Spleen (tissue), 11 donors: ENCODE measurements around the gene NUDT5. TPM values are rescaled to one million over a fixed set of nuclear protein-coding genes. Genes with fewer than 3 reads are reported as not detected.
A peak's percentile ranks its signal among the peaks of the same experiment; 100 is the strongest.

Experiments
- DNase-seq: peaks from one replicate; pipeline ENCODE4 v3.0.0-alpha.2; 2020
- H3K27ac ChIP-seq, 8 donors: fragments of 200-600 bp; sonication (generic) in 7 of 8; 1 replicate in 4 of 8; 2 replicates in 4 of 8; pipeline versions ENCODE4 v1.5.0 to v1.8.0; 2016 to 2021; ENCODE audit warnings: inconsistent platforms in 4 of 8, mild to moderate bottlenecking in 4 of 8, moderate library complexity in 1 of 8
- H3K27me3 ChIP-seq, 7 donors: fragments of 200-600 bp; sonication (generic) in 6 of 7; replicated peaks in 1 of 7; 1 replicate in 4 of 7; 2 replicates in 3 of 7; pipeline versions ENCODE4 v1.5.0 to v1.8.0; 2016 to 2021; ENCODE audit warnings: inconsistent platforms in 3 of 7, mild to moderate bottlenecking in 1 of 7
- H3K36me3 ChIP-seq, 6 donors: fragments of 200-600 bp; sonication (generic) in 5 of 6; 1 replicate in 4 of 6; 2 replicates in 2 of 6; pipeline versions ENCODE4 v1.5.0 to v1.8.0; 2016 to 2021; ENCODE audit warnings: inconsistent platforms in 2 of 6
- H3K4me1 ChIP-seq, 6 donors: fragments of 200-600 bp; sonication (generic) in 5 of 6; 1 replicate in 3 of 6; 2 replicates in 3 of 6; pipeline versions ENCODE4 v1.5.0 to v1.8.0; 2016 to 2021; ENCODE audit warnings: inconsistent platforms in 3 of 6
- H3K4me3 ChIP-seq, 8 donors: fragments of 200-600 bp; sonication (generic) in 7 of 8; 1 replicate in 4 of 8; 2 replicates in 4 of 8; pipeline versions ENCODE4 v1.5.0 to v1.8.0; 2016 to 2021; ENCODE audit warnings: inconsistent platforms in 4 of 8, mild to moderate bottlenecking in 4 of 8, moderate library complexity in 2 of 8
- H3K9me3 ChIP-seq, 8 donors: fragments of 200-600 bp; sonication (generic) in 7 of 8; 1 replicate in 4 of 8; 2 replicates in 4 of 8; pipeline versions ENCODE4 v1.5.0 to v1.8.0; 2016 to 2021; ENCODE audit warnings: inconsistent platforms in 4 of 8
- POLR2A ChIP-seq, 3 donors: fragments of 450-650 bp; IDR thresholded peaks; one replicate each; pipeline ENCODE4 v1.5.1; 2017; ENCODE audit warnings: antibody characterized with exemption in 3 of 3, mild to moderate bottlenecking in 1 of 3
- POLR2AphosphoS5 ChIP-seq, 3 donors: sonication (generic); formaldehyde crosslinking; IDR thresholded peaks; one replicate each; pipeline ENCODE4 v1.5.1; 2017; ENCODE audit warnings: antibody characterized with exemption in 3 of 3
- WGBS, 5 donors: extraction: QIAGEN DNeasy Blood & Tissue Kit in 3 of 5; methylation state at CpG; one replicate each; pipeline versions ENCODE4 v1.1.5 to v1.1.7; 2013 to 2018; 5-methylcytosine and 5-hydroxymethylcytosine counted together
- intact Hi-C: fragments of 100-400 bp; cut with DNase I; formaldehyde crosslinking; loops from one replicate; pipeline ENCODE4 v1.15.0; 2023; ENCODE audit warnings: low total_unique reads
- microRNA-seq, 3 donors: library from miRNA; unstranded; fragments of <30 nt; microRNA quantifications; one replicate each; pipeline versions ENCODE4 to v1.1.0, GENCODE V29; 2019 to 2020
- polyA plus RNA-seq, 3 donors: library from polyadenylated mRNA; stranded (reverse); fragments of 200-250 nt; gene quantifications; one replicate each; pipeline ENCODE4 v1.2.1, GENCODE V29; 2013
- small RNA-seq, 4 donors: library from RNA; depleted of rRNA; stranded (forward); fragments of <200 nt; gene quantifications; one replicate each; pipeline ENCODE3, GENCODE V24; 2016
- total RNA-seq, 7 donors: library from RNA; depleted of rRNA in 3 of 7; stranded (reverse); fragments of >200 nt in 3 of 7; fragmentation: NEBNext Ultra II Directional in 4 of 7; extraction: Animal tissue kit (Norgen Biotek cat#: 25700) in 4 of 7; gene quantifications; one replicate each; pipeline versions ENCODE4 v1.1.0 to v1.2.1, GENCODE V29; 2016 to 2021
- TF ChIP-seq, protein P1 (sequence below), 11 experiments: fragments of 200-600 bp in 7 of 11; fragments of 450-650 bp in 4 of 11; sonication (generic) in 4 of 11; IDR thresholded peaks in 8 of 11; conservative IDR thresholded peaks in 3 of 11; 1 replicate in 7 of 11; 2 replicates in 4 of 11; pipeline versions ENCODE4 v1.4.0 to v1.8.0; 2016 to 2021; ENCODE audit warnings: antibody characterized with exemption in 11 of 11, inconsistent platforms in 4 of 11, mild to moderate bottlenecking in 1 of 11
- donor health status: healthy with polysubstance abuse.
- donor health status: DM: no; HTN: no; CAD: no; lungs with moderate emphysema.
- donor health status: DM: no; HTN: no; CAD: no.
- donor health status: Bipolar disorder and iron deficiency.
- donor health status: healthy.
- donor health status: DM: no; HTN: no; CAD: no.
- donor health status: DM: yes; HTN: yes; CAD: no.

The NUDT5 gene
- total and polyA plus RNA-seq, 10 donors: 32.5 to 63.4 (median 41.4) TPM

DNA sequence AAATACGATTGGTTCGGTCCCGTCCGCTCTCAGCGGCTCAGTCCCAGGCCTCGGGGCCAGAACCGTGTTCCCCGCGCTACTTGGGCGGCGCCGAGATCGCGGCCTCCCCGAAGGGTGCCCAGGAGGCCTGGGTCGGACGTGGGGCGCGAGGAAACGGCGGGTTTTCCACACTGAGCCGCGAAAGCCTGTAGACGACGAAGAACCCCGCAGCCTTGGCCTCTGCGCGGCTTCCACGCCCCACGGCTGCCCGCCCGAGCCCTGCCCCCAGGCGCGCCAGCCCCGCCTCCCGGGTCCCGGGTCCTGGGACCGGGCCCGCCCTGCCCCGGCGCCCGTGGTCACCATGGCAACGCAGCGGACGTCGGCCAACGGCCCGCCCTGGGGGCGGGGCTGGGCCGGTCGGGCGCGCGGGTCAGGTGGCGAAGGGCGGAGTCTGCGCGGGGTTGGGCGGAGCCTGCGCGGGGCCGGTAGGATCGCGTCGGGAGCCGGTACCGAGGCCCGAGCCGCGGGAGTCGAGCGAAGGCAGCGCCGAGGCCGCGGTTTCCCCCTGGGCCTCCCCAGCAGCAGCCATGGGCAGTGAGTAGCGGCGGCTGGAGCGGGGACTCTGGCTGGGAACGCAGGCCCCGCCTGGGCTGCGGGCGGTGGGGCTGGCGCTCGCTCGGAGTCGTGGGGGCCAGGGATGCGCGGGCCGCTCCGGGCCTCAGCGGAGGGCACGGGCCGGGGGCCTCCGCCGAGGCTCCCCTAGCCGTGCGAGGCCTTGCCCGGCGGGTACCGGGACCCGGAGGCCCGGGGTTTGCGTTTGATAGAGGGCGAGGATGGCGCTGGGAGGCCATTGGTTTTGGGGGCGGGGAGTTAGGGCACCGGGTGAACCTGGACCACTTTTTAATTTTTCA lies 66.2 kb downstream of the NUDT5 start, which contains the start of gene SEC61A2:
TSS of gene SEC61A2 (plus strand) at position 456 of the 890 bp plus-strand sequence. CDS start at position 567, 111 bp downstream.
- Histone ChIP-seq H3K4me1 (peaks cover 3 to 30% (median 16%) of the 10 kb centered on the region in 6 donors), H3K36me3 (peaks cover 0 to 28% (median 0%) of the 10 kb centered on the region in 6 donors), H3K27ac (peak within 1 kb of the TSS; percentile 88 to 98 (median 94)), H3K4me3 (peak within 1 kb of the TSS; percentile 91 to 100 (median 99)), H3K9me3 (no peaks in the 10 kb centered on the region), H3K27me3 (no peaks in the 10 kb centered on the region)
- TF ChIP-seq, protein P1, sequence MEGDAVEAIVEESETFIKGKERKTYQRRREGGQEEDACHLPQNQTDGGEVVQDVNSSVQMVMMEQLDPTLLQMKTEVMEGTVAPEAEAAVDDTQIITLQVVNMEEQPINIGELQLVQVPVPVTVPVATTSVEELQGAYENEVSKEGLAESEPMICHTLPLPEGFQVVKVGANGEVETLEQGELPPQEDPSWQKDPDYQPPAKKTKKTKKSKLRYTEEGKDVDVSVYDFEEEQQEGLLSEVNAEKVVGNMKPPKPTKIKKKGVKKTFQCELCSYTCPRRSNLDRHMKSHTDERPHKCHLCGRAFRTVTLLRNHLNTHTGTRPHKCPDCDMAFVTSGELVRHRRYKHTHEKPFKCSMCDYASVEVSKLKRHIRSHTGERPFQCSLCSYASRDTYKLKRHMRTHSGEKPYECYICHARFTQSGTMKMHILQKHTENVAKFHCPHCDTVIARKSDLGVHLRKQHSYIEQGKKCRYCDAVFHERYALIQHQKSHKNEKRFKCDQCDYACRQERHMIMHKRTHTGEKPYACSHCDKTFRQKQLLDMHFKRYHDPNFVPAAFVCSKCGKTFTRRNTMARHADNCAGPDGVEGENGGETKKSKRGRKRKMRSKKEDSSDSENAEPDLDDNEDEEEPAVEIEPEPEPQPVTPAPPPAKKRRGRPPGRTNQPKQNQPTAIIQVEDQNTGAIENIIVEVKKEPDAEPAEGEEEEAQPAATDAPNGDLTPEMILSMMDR (IDR thresholded peaks at IDR 0.05 in 8 of 11, conservative IDR thresholded peaks at IDR 0.05 in 3 of 11): no peak
- TF ChIP-seq POLR2A (IDR thresholded peaks at IDR 0.05) (peak in 2 of 3 donors; percentile 8 to 60), POLR2AphosphoS5 (IDR thresholded peaks at IDR 0.05) (peak; percentile 92 to 94 (median 94))
- 0% methylated on average over 55 to 108 of the region's 108 CpGs for WGBS, 5 donors
- peak; percentile 100 for DNase-seq
- intact Hi-C loops: loop anchor here (10.0 kb wide), 1 partner anchor 55 kb away; no protein-coding TSS in a partner anchor

DNA sequence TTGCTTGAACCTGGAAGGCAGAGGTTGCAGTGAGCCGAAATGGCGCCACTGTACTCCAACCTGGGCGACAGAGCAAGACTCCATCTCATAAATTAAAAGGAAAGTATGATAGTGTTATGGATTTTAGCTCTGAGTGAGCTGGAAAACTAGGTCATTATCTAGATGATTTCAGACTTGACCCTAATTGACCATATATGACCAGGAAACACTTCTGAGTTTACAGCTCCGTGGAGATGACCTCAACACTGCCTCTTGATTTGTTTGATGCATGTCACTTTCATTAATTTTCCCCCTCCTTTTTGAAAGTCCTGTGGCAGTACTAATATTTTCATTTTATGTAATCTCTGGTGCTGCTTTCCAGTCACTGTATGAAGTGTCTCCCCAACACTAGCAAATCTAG lies 74.0 kb downstream of the NUDT5 start:
- peak; percentile 28 for DNase-seq
- H3K27me3 ChIP-seq: no peaks in the 10 kb centered on the region
- H3K9me3 ChIP-seq: no peaks in the 10 kb centered on the region
- peaks cover 0 to 81% (median 33%) of the 10 kb centered on the region in 6 donors for H3K36me3 ChIP-seq
- peak overlapping the region in 5 of 8 donors; percentile 15 to 64 (median 47) for H3K27ac ChIP-seq
- 62 to 83% (median 82%) methylated on average over 4 of the region's 4 CpGs for WGBS, 5 donors
- intact Hi-C loops: loop anchor here (10.0 kb wide), 1 partner anchor 63 kb away; no protein-coding TSS in a partner anchor
- no peak for TF ChIP-seq POLR2A (IDR thresholded peaks at IDR 0.05)
- no peak for TF ChIP-seq POLR2AphosphoS5 (IDR thresholded peaks at IDR 0.05)
- TF ChIP-seq, protein P1 (IDR thresholded peaks at IDR 0.05 in 8 of 11, conservative IDR thresholded peaks at IDR 0.05 in 3 of 11): no peak
- peaks cover 0 to 18% (median 6%) of the 10 kb centered on the region in 6 donors for H3K4me1 ChIP-seq
- H3K4me3 ChIP-seq: no peak overlapping the region

Small RNA genes within 50 kb of the gene (microRNA-seq; reads per million reads assigned to microRNA genes)
- 0 reads per million in 3 donors for gene MIR548AK

Small RNA genes within 50 kb of the gene (small RNA-seq; reads per million reads assigned to genes)
- gene MIR548AK: 0 reads per million in 4 donors
- 0 reads per million in 4 donors for gene RNU6-88P

Other genes with a start within 250 kb of the NUDT5 start
- 10 to 100 TPM; 25.8 to 34.9 (median 28.3) TPM for gene UPF2, start 153.1 kb downstream of the NUDT5 start, total RNA-seq
- 10 to 100 TPM; 11.5 to 12.0 (median 11.7) TPM for gene UPF2, start 153.1 kb downstream of the NUDT5 start, polyA plus RNA-seq
- gene DHTKD1, start 126.9 kb downstream of the NUDT5 start, total RNA-seq: 10 to 100 TPM; 21.5 to 36.6 (median 29.6) TPM
- gene DHTKD1, start 126.9 kb downstream of the NUDT5 start, polyA plus RNA-seq: 1 to 10 TPM; 7.4 to 8.6 (median 8.0) TPM
- gene SEC61A2, start 66.2 kb downstream of the NUDT5 start, total RNA-seq: 10 to 100 TPM in 2 of 7 donors, 1 to 10 TPM in 5; 7.2 to 14.6 (median 8.4) TPM
- 1 to 10 TPM; 2.7 to 4.1 (median 3.1) TPM for gene SEC61A2, start 66.2 kb downstream of the NUDT5 start, polyA plus RNA-seq
- 10 to 100 TPM; 52.7 to 93.8 (median 67.8) TPM for gene CDC123, start 297 bp upstream of the NUDT5 start, total RNA-seq
- gene CDC123, start 297 bp upstream of the NUDT5 start, polyA plus RNA-seq: 10 to 100 TPM; 38.8 to 54.6 (median 47.1) TPM
- 10 to 100 TPM; 18.9 to 34.5 (median 28.3) TPM for gene CAMK1D, start 153.7 kb upstream of the NUDT5 start, total RNA-seq
- gene CAMK1D, start 153.7 kb upstream of the NUDT5 start, polyA plus RNA-seq: 1 to 10 TPM; 6.8 to 8.9 (median 7.4) TPM